Activated T-helper 1 cell treated with anti-CD3 and anti-CD28 coated beads, Interleukin-12 subunit alpha, Interleukin-12 subunit beta, Interleukin-2, Interleukin-4 antibody, amounts not matched to agents 30 ng/mL and 10 ng/mL and 1 ng/mL, durations not matched to agents 14 hours and 24 hours and 36 hours (primary cell): ENCODE measurements around the gene PRKCZ. TPM values are rescaled to one million over a fixed set of nuclear protein-coding genes. Genes with fewer than 3 reads are reported as not detected.

Experiments used
- DNase-seq: peaks from one replicate; pipeline ENCODE4 v3.0.0; 2021; ENCODE audit warnings: low spot score
- H3K27ac Mint-ChIP-seq: one replicate; pipeline ENCODE4 v1.8.0; 2021; ENCODE audit warnings: mild to moderate bottlenecking, mixed read lengths
- H3K27me3 Mint-ChIP-seq: one replicate; pipeline ENCODE4 v1.8.0; 2022; ENCODE audit warnings: mild to moderate bottlenecking, moderate library complexity, mixed read lengths; ENCODE audit not compliant: insufficient read depth
- H3K36me3 Mint-ChIP-seq: one replicate; pipeline ENCODE4 v1.8.0; 2021; ENCODE audit warnings: low read depth, mixed read lengths
- H3K4me1 Mint-ChIP-seq: one replicate; pipeline ENCODE4 v1.8.0; 2021; ENCODE audit warnings: low read depth, mixed read lengths
- H3K4me3 Mint-ChIP-seq: one replicate; pipeline ENCODE4 v1.8.0; 2021; ENCODE audit warnings: mild to moderate bottlenecking, moderate library complexity, mixed read lengths
- H3K9me3 Mint-ChIP-seq: one replicate; pipeline ENCODE4 v1.8.0; 2021; ENCODE audit warnings: mixed read lengths
- intact Hi-C: fragments of 100-400 bp; cut with micrococcal nuclease; formaldehyde crosslinking; loops from one replicate; pipeline ENCODE4 v1.15.1; 2024
- total RNA-seq: library from RNA; stranded (reverse); gene quantifications from 2 replicates; pipeline ENCODE4 v1.2.3, GENCODE V29; 2022

PRKCZ gene
- total RNA-seq, 1 donor from 2014 or later, result 4.1 TPM

GRCh38 chr1:2044510-2045319 lies 5.5 kb upstream of the PRKCZ start:
- Mint-ChIP-seq H3K4me3 (no peak overlapping the region), H3K27me3 (peaks cover 35% of the 10 kb centered on the region), H3K27ac (no peak overlapping the region), H3K9me3 (no peaks in the 10 kb centered on the region), H3K36me3 (no peaks in the 10 kb centered on the region), H3K4me1 (peaks cover 8% of the 10 kb centered on the region)
- intact Hi-C loops, result loop anchor here (1.0 to 5.0 kb wide), 2 partner anchors 84 to 102 kb away; no protein-coding TSS in a partner anchor
- peak; percentile 62 for DNase-seq

DNA sequence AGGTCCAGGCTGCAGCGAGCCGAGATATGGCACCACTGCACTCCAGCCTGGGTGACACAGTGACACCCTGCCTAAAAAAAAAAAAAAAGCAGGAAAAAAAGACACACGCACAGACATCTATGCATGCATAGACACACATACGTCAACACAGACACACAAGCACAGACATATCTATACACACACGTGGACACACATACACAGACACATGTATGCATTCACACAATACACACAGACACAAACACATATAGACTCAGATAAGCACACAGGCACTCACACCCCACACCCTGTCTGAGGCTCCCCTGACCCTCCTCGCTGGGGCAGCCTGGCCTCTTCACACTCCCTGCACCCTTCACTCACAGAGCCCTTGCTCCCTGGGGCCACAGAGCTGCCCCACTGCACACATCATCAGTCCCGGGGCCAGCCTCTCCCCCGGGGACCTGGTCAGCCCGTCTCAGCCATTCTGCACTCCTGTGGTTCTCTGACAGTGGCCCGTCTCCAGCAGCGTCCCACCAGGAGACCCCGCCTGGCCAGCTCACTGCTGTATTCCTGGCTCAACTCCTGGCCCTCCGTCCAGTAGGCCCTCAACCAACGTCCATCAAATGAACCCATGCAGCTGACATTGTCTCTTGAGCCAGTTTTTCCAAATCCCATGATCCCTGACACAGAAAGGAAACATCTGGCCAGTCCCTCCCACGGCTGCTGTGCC lies 4.6 kb upstream of the PRKCZ start:
- no peak overlapping the region for H3K27ac Mint-ChIP-seq
- intact Hi-C loops, result loop anchor here (1.0 to 5.0 kb wide), 2 partner anchors 85 to 103 kb away; no protein-coding TSS in a partner anchor
- H3K4me1 Mint-ChIP-seq, result peaks cover 8% of the 10 kb centered on the region
- H3K36me3 Mint-ChIP-seq, result no peaks in the 10 kb centered on the region
- peak overlapping the region; percentile 11 for H3K4me3 Mint-ChIP-seq
- H3K27me3 Mint-ChIP-seq, result peaks cover 36% of the 10 kb centered on the region
- DNase-seq, result no peak
- no peaks in the 10 kb centered on the region for H3K9me3 Mint-ChIP-seq

GRCh38 chr1:2046174-2046917 lies 3.9 kb upstream of the PRKCZ start:
- Mint-ChIP-seq H3K9me3 (no peaks in the 10 kb centered on the region), H3K36me3 (no peaks in the 10 kb centered on the region), H3K27me3 (peaks cover 36% of the 10 kb centered on the region), H3K4me1 (peaks cover 8% of the 10 kb centered on the region), H3K4me3 (no peak overlapping the region), H3K27ac (no peak overlapping the region)
- intact Hi-C loops, result loop anchor here (5.0 kb wide), 1 partner anchor 104 kb away; no protein-coding TSS in a partner anchor
- peak; percentile 24 for DNase-seq

DNA sequence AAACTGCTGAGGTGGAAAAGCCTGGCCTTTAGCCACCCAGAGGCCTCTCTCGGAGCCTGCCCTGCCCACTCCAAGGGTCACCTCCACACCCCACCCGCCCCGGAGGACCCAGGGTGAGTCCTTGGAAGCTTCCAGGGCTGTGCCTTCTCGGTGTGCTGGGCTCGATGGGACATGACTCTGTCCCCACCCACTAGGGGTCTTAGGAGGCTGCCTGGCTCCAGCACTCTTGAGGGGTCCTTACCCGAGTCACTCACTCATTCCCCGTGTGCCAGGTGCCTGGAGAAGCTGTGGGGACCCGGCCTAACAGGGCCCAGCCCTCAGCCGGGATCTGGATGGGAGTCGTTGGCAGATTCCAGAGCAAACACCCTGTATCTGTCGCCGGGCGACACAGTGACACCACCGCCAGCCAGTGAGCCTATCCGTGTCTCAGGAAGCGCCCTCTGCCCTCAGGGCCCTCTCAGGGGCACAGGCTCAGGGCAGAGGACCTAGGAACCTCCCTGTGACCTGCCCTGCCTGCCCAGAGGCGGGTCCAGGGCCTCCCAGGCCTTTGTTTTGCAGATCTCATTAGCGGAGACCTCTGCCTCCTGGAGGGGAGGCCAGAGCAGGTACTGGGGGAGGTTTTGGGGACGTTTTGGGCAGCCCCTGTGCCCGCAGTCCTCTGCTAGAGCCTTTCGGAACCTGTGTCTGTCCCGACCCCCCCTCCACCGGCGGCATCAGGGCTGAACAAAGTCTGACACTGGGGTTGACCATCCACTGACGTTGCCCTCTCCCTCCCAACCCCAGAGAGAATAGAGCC lies 3.1 kb upstream of the PRKCZ start:
- Mint-ChIP-seq H3K9me3 (no peaks in the 10 kb centered on the region), H3K27me3 (peaks cover 43% of the 10 kb centered on the region), H3K4me3 (no peak overlapping the region), H3K27ac (no peak overlapping the region), H3K4me1 (peaks cover 8% of the 10 kb centered on the region), H3K36me3 (no peaks in the 10 kb centered on the region)
- intact Hi-C loops, result loop anchor here (5.0 kb wide), 1 partner anchor 105 kb away; no protein-coding TSS in a partner anchor
- no peak for DNase-seq

- Mint-ChIP-seq H3K27me3 (peaks cover 50% of the 10 kb centered on the region), H3K27ac (no peak overlapping the region), H3K36me3 (no peaks in the 10 kb centered on the region), H3K9me3 (no peaks in the 10 kb centered on the region), H3K4me3 (peak overlapping the region; percentile 13), H3K4me1 (peaks cover 8% of the 10 kb centered on the region)
- no peak for DNase-seq
- intact Hi-C loops, result loop anchor here (5.0 kb wide), 1 partner anchor 106 kb away; no protein-coding TSS in a partner anchor
Observed at GRCh38 chr1:2047749-2048729, 2.2 kb upstream of the PRKCZ start.

GRCh38 chr1:2049225-2049717 lies 940 bp upstream of the PRKCZ start:
- Mint-ChIP-seq H3K4me3 (peak overlapping the region; percentile 69), H3K27me3 (peaks cover 48% of the 10 kb centered on the region), H3K4me1 (peaks cover 8% of the 10 kb centered on the region), H3K27ac (peak overlapping the region; percentile 31), H3K9me3 (no peaks in the 10 kb centered on the region), H3K36me3 (no peaks in the 10 kb centered on the region)
- intact Hi-C loops, result loop anchor here (5.0 kb wide), 1 partner anchor 107 kb away; no protein-coding TSS in a partner anchor
- no peak for DNase-seq

DNA sequence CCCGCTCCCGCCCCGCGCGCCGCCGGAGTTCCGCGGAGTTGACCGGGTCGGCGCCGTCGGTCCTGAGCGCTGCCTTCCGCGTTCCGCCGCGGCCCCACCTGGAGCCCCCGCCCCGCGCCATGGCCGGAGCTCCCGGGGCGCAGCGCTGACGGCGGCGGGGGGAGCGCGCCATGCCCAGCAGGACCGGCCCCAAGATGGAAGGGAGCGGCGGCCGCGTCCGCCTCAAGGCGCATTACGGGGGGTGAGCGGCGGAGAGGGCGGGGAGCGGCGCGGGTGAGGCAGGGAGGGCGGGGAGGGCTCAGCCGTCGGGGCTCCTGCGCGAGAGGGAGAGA lies 216 bp downstream of the PRKCZ start:
- peaks cover 44% of the 10 kb centered on the region for H3K27me3 Mint-ChIP-seq
- H3K9me3 Mint-ChIP-seq, result no peaks in the 10 kb centered on the region
- no peaks in the 10 kb centered on the region for H3K36me3 Mint-ChIP-seq
- H3K4me1 Mint-ChIP-seq, result peaks cover 8% of the 10 kb centered on the region
- intact Hi-C loops, result no loop called here
- no peak overlapping the region for H3K4me3 Mint-ChIP-seq
- DNase-seq, result no peak
- H3K27ac Mint-ChIP-seq, result no peak overlapping the region

GRCh38 chr1:2050793-2051682 lies 827 bp downstream of the PRKCZ start:
- intact Hi-C loops, result no loop called here
- Mint-ChIP-seq H3K27me3 (peaks cover 38% of the 10 kb centered on the region), H3K4me1 (peaks cover 8% of the 10 kb centered on the region), H3K9me3 (no peaks in the 10 kb centered on the region), H3K27ac (no peak overlapping the region), H3K4me3 (peak overlapping the region; percentile 53), H3K36me3 (no peaks in the 10 kb centered on the region)
- no peak for DNase-seq

DNA sequence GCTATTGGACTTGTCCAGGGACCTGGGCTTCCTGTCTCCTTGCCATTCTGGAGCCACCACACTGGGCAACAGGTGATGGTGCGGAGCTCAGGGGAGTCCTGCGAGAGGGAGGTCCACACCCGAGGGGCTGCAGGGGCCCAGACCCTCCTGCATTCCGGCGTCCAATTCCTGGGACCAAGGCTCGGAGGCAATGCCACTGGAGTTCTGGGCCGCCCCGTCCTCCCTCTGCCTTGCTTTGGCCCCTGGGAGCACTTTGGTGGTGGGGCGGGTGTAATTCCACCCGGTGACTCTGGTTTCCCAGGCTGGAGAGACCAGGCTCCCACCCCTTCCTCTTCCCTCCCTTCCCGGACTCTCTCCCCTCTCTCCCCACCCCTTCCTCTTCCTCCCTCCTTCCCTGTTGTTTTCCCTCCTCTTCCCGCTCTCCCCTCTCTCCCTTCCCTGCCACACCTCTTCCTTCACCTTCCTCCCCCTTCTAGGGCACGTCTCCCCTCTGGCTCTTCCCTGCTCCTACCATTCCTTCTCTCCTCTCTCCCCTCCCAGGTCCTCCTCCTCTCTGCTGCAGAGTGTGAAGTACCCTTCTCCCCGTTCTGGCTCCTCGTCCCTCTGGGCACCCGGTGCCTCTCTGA lies 2.0 kb downstream of the PRKCZ start:
- no peaks in the 10 kb centered on the region for H3K36me3 Mint-ChIP-seq
- peak overlapping the region; percentile 44 for H3K27ac Mint-ChIP-seq
- intact Hi-C loops, result no loop called here
- H3K9me3 Mint-ChIP-seq, result no peaks in the 10 kb centered on the region
- H3K27me3 Mint-ChIP-seq, result peaks cover 34% of the 10 kb centered on the region
- H3K4me3 Mint-ChIP-seq, result peak overlapping the region; percentile 53
- H3K4me1 Mint-ChIP-seq, result peaks cover 8% of the 10 kb centered on the region
- no peak for DNase-seq

DNA sequence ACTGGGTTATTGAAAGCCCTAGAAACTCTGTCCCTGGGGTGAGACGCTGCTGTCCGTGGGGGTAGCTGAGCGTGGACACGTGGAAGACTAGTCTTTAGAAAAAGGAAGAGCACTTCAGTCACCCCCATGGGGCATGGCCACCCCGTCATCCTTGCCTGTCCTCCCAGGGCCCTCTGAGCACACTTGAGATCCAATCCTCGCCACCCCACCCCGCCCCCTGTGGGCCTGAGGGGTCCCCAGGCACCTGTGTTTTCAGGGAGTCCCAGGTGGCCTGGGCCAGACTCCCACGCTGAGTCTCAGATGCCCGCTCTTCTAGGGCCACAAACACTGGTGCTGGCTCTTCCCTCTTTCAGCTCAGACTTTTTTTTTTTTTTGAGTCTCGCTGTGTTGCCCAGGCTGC lies 2.5 kb downstream of the PRKCZ start:
- Mint-ChIP-seq H3K4me3 (peak overlapping the region; percentile 47), H3K4me1 (peaks cover 8% of the 10 kb centered on the region), H3K9me3 (no peaks in the 10 kb centered on the region), H3K27me3 (peaks cover 34% of the 10 kb centered on the region), H3K36me3 (no peaks in the 10 kb centered on the region), H3K27ac (peak overlapping the region; percentile 44)
- intact Hi-C loops, result no loop called here
- DNase-seq, result no peak
